Stimulated activated CD8-positive, alpha-beta memory T cell treated with anti-CD3 and anti-CD28 coated beads, Interleukin-7, amount 100 ng/mL, for 4 hours (primary cell): ENCODE data around the gene KRT16.
"Not testable (repeated sequence)": the region's sequence is repeated elsewhere in the genome, so short reads cannot be mapped to it uniquely, and the experiment has no call there.

ENCODE experiments used
- DNase-seq, 2 donors: peaks; one replicate each; pipeline ENCODE4 v3.0.0-alpha.2; 2020; ENCODE audit warnings: low read depth in 2 of 2

Gene KRT16

DNA sequence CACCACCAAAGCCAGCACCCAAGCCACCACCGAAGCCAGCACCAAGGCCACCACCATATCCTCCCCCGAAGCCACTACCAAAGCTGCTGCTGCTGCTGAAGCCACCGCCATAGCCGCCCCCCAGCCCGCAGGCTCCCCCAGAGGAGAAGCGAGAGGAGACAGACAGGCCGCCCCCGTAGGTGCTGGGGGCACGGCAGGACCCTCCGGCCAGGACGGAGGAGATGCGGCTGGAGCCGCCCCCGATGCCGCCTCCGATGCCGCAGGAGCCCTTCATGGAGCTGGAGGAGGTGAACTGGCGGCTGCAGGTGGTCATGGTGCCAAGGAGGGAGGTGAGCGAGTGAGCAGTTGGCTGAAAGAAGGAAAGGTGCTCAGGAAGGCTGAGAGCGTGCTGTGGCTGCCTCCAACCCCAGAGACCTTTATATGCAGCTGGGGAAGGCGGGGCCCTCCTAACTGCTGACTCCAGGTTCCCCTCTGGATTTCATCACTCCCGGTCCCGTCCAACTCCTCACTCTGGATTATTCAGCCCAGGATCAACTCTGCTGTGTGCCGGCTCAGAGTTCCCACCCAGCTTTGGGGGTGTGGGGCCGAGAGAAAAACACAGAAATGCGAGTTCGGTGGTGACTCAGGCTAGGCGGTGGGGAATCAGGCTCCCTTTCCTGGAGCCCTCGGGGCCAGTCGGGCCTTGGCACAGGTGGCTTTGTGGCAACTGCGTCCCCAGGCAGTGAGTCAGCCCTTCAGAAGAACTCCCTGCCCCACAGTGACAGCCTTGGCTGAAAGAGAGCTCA lies at the start of gene KRT16:
Gene KRT16, minus strand, starts transcription at position 392 of the 785 bp plus-strand sequence. Its CDS starts 79 bp downstream, at position 313.
- DNase-seq, result not testable (repeated sequence)

DNA sequence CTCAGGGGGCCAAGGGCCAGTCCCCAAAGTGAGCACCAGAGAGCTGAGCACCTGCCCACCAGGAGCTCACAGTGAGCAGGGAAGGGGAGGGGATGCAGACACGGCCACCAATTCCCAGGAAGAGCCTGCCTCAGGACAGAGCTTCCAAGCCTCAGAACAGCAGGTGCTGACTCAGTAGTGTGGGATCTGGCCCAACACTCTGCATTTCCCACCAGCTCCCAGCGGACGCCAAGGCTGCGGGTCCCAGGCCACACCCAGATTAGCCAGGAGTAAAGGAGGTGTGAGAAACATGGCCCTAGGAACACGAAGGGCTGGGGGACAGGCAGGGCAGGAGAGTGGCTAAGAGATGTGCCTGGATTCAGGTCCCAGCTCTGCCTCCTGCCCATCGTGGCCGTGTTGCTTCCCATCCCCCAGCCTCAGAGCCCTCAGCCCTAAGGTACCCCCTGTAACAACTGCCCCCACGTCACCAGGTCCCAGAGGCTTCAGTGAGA lies 47.7 kb upstream of the KRT16 start:
- DNase-seq, result no peak

DNA sequence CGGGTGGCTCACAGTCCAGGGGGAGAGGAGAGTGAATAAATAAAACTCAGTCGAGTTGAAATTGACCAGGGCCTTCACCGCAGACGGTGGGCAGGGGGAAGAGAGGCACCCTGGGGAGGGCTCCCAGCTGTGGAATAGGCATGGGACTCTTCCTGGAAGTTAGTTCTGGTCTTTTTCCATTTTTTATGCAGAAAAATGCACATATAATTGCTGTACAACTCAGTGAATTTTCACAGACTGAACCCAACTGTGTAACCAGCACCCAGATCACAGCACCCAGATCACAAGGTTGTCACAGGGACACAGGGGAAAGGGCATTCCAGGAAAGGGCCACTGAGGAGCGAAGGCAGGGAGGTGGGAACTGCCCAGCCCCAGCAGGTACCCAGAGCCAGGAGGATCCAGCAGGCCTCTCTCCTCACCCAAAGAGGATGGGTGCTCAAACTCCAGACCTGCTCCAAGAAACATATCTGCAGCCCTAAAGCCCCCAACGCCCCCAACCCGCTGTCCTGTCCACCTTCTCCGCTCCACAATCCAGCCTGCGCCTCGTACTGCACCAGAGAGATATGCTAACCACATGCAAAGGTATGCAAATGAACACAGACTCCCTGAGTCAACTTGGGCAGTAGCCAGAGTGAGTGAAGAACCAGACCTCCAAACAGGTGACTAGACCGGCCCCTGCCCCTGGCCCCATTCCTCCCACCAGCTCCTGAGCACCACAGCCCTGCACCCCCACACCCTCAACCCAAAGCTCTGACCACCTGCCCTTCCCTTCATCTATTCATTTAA lies 47.1 kb upstream of the KRT16 start:
- no peak for DNase-seq

DNA sequence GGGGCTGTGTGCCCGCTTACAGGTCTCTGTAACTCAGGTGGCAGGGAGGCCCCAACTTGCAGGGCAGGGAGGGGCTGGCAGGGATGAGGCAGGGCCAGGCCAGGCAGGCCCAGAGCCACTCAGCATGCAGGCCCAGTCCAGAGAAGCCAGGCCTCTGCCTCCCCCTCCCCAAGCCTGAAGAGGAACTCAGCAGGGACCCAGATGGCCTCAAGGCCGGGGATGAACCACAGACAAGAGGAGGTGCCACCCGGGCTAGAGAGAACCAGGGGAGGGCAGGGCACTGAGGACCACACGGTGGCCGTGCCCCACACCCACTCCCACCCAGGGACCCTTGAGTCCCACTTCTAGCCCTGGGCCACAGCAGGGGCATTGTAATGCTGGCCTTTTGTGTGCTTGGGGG lies 46.3 kb upstream of the KRT16 start:
- no peak for DNase-seq

DNA sequence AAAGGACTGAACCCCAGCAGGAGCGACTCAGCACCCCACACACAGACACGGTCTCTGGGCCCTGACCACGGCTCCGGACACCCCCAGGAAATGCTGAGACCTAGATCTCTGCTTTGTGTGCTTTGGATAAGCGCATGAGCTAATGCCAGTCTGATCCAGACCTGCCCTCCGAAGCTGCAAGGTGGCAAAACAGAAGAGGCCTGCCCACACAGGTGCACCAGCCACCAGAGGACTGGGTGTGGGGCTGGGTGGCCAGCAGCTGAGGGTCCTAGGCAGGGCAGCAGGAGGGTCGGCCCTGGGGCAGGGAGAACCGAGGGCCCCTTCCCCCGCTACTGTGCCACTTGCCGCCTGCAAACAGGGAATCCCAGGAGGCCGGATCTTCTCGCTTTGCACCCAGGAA lies 45.4 kb upstream of the KRT16 start:
- DNase-seq, result no peak

DNA sequence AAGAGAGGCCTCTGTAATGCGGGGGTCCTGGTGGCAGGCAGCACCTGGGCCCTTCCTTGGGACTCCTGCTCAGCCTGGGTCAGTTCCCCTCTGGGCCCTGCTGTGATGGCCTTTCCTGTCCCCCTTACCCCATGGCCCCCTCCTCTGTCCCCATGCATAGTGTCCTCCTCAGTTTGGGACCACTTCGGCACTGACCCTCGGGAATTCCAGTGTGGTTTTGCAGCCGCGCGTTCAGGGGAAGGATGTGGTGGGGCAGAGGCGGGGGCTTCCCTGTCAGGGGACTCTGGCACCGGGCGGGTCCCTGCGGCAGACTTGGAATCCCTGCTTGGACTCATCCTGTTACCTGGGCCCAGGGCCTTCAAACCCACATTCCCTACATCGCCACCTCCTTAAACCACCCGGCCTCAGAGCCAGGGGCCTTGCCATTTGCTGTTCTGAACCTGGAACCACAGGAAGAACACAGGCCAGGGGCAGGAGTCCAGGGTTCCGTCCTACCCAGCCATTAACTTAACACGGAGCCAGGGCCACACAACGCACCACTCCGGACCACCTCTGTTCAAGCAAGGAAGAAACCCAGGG lies 44.7 kb upstream of the KRT16 start:
- DNase-seq, result no peak

DNA sequence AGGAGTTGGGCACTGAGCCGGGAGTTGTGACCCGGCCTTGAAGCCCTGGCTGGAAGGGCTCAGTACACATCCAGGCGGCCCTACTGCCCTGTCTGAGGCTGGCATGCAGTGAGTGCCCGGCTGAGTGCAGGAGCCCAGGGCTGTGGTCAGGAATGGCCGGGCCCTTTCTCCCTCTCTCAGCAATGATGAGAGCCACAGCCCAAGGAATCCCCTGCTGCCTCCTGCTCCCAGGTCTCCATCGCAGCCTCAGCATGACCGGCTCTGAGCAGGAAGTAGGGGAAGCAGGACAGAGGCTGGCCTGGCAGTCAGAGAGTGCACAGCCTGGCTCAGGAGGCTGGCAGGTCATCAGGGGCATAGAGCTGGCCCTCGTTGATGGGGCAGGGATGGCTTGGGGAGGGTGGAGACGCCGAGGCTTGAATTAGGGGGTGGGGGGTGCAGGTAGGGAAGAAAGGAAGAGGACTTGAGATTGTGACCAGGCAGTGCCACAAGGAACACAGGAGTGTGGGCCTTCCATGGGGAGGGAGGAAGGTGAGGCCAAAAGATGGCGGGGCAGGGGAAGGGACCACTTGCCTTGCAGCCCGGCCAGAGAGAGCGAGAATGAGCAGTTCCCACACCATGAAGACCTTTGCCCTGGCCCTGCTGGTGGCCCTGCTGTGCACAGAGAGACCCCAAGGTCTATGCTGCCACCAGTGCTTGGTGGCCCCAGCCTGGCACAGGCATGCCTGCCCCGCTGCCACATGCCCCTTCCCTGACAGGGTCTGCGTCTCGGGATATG lies 43.9 kb upstream of the KRT16 start:
- no peak for DNase-seq

DNA sequence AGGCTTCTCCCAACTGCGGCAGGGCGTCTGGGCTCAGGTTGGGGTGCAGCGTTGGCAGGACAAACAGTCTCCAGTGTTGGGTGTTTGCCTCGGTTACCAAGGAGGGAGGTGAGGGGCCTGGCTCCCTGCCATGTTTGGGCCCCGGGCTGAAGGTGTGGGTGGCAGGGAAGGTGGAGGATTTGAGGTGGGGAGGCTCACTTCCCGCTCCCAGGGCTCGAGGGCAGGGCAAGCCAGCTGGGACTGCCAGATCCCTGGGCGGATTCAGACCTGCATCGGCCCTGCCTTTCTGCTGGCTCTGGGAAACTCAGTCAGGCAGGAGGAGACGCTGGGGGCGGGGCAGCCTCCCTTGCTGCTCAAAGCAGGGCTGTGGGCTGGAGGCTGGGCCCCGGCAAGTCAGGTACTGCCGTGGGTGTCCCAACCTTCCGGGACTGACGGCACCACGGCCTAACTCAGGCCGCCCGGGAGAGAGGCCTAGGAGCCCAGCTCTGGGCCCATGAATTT lies 43.1 kb upstream of the KRT16 start:
- no peak for DNase-seq

DNA sequence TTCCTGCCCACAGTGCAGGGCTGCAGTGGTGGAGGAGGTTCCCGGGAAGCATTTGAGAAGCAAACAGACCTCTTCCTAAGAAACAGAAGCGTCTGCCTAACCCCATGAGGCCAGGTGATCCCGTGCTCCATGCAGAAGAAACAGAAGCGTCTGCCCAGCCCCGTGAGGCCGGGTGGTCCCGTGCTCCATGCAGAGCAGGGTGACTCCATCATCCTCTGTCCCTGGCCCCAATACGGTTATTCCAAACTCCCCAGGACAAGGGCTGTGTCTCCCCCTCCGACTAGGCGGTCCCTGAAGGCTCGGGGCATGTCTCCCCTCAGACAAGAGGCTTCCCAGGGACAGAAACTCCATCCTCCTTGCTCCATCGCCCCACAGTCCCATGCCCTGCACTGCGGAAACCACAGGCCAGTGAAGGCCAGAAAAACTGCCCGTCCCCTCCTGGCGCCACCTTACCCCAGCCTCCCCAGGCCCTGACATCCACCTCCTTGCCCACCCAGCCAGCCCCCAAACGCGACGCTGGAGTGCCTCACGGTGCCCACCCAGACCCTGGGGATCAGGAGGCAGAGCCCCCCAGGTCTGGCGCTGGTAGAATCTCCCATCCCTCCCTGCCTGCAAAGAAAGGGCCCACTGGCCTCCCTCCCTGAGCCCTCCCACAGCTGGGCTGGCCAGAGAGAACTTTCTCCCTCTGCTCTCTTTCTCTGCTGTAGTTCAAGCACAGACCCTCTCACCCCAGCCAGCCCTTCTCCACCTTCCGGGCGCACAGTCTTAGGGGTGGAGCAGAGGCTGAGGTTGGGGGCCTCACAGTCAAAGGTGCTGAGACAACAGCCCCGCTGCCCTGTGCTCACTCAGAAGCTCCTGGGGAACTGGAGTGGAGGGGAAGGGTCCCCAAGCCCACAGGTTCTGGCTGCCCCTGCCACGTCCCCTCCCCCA lies 42.4 kb upstream of the KRT16 start:
- DNase-seq, result no peak

DNA sequence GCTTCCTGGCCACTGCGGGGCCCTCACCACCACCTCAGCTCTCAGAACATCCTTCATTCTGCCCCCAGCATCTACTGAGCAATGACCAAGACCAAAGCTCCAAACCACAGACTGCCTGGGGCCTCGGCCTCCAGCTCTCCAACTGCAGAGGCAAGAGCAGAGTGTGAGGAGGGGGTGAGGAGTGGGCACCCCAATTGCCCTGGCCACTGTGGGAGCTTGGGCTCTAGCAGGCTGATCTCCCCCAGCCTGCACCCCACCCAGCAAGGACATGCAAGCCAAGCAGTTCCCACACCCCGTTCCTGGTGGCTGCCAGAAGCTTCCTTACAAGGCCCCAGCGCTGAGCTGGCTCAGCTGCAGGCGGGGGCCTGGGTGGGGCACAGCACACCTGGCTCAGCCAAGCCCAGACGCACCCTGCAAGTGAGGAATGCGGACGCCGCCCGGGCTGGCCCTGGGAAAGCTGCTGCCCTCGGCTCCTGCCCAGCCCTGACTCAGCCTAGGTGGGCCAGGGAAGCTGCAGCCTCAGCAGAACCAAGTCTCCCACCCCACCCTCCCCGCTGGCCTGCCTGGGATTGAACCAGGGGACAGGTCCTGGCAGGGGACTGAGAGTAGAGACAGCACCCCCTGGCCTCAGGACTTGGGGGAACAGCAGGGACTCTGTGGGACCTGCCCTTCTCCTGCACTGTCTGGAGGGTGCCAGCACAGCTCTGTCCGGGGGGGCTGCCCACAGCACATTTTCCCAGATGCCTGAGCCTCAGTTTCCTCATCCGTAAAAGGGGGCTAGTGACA lies 41.5 kb upstream of the KRT16 start:
- DNase-seq, result no peak

DNA sequence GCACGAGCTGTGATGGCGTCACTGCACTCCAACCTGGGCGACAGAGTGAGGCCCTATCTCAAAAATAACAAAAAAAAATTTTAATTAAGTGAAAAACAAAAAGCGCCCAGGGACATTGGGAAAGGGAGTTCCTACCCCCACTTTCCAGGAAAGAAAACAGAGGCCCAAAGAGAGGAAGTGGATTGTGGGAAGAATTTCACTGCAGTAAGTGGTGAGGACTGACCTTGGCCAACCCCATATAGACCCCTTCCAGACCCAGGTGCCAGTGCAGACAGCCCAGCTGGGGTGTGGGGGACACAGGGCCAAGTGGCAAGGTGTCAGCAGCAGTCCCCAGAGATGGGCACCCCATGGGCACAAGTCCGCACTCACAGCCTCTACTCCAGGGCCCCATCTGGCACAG lies 40.9 kb upstream of the KRT16 start:
- no peak for DNase-seq

DNA sequence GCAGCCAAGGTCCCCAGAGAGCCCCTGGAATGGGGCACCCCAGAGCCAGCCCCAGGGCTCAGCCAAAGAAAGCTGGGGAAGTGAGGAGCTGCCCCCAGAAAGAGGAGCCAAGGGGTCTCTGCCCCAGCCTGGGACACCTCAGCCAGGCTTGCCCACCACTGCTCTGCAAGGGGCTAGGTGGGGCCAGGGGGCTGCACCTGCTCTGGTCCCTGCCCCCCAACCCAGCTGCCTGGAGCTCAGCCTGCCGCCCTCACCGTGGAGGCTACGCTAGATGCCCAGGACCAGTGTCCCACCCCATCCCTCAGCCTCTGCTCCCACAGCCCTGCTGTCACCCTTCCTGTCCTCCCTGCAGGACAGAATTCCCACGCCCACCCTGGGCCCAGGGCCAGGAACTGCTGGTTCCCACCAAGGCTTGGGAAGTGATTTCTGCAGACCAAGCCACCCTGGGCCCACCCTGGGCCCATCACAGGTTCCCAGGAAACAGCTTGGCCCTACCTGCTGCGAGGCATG lies 39.9 kb upstream of the KRT16 start:
- DNase-seq, result no peak

DNA sequence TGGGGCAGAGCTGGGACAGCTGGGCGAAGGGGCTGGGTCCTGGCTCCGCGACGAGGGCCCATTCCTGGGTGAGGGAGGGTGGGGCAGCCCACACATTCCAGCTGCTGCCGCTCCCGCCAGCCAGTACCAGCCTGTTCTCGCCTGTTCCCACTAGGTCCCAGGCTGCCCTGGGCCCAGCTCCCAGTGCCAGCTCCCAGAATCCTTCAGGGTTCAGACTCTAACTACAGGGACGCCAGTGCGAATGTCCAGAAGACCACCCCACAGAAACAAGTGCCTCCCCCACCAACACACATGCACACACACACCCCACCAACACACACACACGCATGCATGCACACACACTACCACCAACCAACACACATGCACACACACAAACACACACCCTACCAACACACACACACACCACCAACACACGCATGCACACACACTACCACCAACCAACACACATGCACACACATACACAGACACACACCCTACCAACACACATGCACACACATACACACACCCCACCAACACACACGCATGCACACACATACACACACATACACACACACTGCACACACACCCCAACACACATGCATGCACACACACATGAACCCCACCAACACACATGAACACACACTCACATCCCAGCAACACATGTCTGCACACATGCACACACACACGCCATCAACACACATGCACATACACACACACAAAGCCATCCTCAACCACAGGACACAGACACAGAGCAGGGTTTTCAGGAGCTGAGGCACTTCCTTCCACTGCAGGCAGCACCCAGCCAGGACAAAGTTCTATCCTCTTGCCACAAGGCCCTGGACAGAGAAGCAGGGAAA lies 39.3 kb upstream of the KRT16 start:
- DNase-seq, result no peak

DNA sequence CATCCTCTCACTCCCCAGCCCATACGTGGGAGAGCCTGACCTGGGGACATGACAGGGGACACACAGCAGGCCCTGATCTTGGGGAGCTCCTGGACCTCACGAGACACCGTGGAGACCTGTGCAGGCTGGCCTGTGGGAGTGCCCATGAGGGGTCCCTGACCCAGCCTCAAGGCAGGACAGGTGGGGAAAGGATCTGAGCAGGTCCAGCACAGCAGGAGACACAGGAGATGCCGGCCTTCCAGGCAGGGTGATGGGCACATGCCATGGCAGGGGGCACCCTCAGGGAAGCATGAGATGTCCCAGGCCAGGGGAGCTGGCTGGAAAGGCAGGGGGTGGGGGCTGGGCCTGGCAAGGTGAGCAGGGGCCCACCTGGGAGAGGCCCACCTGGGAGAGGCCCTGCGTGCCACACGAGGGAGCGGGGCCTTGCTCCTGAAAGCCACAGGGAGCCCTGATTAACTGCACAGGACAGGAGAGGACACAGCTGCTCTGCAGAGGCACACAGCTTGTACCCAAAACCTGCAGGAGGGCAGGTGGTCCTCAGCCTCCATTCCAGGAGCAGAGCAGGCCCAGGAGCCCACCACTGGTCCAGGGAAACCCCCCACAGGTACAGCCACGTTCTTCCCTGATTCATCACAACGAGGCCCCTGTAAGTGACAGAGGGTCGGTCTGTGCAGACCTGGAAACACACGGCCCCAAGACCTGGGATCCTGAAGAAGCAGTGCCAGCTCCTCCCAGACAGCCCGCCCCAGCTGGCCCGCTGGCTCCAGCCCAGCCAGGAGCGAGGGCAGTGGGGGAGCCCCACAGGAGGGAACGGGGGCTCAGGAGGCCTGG lies 38.4 kb upstream of the KRT16 start:
- DNase-seq, result no peak

DNA sequence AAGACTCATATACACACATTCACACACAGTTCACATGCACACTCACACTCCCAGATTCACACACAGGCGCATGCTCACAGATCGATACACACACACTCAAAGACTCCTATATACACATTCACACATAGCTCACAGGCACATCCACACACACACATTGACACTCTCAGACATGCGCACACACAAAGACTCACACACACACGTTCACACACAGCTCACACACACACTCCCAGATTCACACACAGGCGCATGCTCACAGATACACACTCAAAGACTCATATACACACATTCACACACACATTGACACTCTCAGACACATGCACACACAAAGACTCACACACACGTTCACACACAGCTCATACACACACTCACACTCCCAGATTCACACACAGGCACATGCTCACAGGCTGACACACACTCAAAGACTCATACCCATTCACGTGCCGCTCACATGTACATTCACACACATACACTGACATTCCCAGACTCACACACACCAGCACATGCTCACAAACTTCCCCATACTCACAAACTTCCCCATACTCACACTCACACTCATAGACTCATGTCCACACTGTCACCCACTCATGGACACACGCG lies 37.5 kb upstream of the KRT16 start:
- no peak for DNase-seq

DNA sequence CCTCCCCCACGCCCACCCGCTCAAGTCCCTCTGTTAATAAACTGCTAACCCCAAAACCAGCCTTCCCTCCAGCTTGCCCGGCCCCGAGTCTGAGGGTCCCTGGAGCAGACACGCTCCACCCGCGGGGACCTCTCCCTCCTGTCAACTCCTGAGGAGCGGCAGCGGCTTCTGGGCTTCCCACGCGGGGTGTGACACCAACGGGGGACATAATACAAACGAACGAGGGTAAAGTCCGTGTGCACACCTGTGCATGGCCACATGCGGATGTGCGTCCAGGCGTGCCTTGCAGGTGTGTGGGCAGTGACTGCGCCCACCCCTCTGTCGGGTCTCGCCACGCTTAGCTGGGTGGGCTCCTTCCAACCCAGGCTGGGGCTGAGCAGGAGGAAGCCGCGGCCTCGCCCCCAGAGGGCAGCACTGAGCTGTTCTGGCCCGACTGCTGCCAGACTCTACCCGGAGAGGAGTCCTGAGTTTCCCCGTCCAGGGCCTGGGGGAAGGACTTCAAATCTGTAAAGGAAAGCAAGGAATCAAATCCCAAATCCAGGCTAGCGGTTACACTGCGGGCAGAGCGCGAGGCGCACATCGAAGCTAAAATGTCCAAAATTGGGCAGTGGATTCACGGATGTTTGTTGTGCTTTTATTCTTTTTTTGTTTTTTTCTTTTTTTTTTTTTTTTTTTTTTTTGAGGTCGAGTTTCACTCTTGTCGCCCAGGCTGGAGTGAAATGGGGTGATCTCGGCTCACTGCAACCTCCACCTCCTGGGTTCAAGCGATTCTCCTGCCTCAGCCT lies 36.0 kb upstream of the KRT16 start:
- DNase-seq, result peak; percentile 56 to 68
